NCI-H1436 treated with DMSO at 0.1 percent for 48 hours (cell line): ENCODE data around the gene SYPL1.

ENCODE experiments used
- DNase-seq: peaks from one replicate; lab custom pipeline; 2025; lab: John Stamatoyannopoulos, UW

Gene SYPL1

DNA sequence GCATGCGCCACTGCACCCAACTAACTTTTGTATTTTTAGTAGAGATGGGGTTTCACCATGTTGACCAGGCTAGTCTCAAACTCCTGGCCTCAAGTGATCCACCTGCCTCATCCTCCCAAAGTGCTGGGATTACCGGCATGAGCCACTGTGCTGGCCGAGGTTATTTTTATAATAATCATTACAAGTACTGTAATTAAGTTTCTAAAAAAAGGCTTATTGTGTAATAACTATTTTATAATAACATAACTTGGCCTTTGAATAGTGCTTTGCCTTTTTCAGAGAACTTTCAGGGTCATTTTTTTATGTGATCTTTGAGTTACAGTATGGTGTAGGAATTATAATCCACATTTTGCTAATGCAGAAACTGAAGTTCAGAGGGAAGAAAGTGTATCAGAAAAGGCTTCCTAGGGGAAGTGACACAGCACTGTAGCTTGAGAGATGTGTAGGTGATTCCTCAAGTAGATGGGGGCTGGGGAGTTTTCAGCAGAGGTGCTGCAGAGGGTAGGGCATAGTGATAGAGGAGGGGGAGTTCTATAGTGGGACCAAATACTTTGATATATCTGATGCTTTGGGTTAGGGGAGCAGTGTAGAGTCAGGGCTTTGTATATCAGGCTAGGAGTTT is 9.2 kb upstream of the SYPL1 start:
- DNase-seq, result no peak

- DNase-seq, result no peak
Observed at GRCh38 chr7:106120500-106120899, 8.4 kb upstream of the SYPL1 start.

DNA sequence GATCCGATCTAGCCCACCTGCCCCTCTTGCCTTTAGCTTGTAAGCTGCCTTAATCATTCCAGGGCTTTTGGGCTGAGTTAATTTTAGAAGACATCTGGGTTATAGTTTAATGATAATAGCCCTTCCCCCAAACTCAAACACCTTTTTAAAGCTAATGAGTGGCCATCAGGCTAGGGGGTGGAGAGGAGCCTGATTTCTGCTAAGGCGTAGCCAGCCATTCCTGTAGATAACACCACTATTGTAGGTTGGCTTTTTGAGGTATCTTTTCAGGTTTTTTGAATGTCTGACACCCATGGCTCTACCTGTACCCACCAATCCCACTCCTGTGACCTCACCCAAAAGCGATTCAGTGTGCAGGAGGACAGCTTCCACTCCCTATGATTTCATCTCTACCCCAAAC is 7.6 kb upstream of the SYPL1 start:
- no peak for DNase-seq

DNA sequence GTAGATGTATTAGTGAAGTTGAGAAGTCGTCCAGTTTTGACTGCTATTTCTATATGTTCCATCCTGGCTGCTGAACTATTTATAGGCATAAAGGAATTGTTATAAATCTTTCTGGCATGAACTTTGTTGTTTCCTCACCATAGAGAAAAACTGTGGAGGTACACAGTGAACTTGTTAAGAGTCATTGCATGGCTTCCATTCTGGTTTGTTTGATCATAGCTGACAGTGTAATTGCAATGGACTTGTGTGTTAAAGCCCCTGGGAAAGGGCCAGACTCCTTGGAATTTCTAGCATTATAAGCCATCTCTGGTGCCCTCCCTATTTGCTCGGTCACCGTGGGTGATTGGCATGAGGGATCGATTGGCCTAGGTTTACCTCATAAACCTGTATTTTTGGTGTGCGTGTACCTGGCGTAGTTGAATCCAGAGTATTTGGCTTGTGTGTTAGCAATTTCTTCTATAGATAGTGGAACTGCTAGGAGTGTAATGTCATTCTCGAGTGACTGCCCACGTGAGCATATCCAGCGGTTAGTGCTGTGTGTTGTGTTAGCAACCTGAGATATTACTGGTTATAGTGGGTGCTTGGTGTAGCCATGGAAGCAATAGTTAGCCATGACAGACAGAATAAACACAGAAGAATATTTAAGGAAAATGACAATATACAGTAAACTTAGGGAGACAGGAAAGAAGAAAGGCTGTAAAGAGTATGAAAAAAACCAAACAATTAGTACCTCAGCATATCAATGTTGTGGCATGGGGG is 5.9 kb upstream of the SYPL1 start:
- DNase-seq, result no peak

DNA sequence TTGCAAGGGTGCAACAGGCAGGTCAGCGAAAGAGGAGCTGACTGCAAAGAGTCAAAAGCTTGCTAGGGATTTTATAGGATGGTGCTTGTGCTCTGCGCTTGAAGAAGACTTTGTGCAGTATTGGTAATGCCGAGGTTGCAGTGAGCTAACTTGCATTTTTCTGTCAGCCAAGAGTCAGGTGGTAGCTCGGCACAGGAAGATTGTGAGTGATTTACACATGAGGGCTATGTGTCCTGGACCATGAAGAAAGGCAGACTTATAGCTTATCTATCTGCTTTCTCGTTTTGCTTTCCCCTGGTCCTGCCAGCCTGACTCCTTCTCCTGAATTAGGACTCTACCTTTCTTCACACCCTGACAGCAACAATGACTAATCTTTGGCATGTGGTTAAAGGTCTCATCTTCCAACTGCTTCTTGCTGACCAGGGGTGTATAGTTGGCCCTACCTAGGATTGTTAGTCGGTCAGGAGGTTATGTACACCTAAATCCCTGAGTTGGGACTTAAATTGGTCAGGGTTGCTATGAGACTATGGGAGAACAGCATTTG is 4.1 kb upstream of the SYPL1 start:
- no peak for DNase-seq

GRCh38 chr7:106114716-106115383 is 2.7 kb upstream of the SYPL1 start:
- no peak for DNase-seq

DNA sequence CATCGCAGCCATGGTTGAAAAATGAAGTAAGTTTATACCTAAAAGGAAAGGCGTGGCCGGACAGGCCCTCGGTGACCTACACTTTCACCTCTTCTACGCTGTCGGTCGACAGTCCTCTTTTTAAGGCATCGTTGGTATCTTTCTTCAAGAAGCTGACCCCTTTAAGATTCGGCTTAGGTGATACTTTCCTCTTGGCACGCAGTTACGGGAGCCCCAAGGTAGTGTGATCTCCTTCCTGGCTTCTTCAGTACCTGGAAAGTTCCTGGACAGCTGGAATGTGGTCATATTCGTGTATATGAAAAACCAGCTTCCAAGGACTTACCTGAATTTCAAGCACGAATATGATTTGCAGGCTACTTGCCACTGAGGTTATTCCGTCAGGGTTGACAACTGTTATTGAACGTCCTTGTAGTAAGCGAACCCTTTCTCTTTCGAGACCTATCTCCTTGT is 885 bp upstream of the SYPL1 start:
- no peak for DNase-seq

- DNase-seq, result no peak
Observed at GRCh38 chr7:106111655-106112117, 426 bp downstream of the SYPL1 start.

DNA sequence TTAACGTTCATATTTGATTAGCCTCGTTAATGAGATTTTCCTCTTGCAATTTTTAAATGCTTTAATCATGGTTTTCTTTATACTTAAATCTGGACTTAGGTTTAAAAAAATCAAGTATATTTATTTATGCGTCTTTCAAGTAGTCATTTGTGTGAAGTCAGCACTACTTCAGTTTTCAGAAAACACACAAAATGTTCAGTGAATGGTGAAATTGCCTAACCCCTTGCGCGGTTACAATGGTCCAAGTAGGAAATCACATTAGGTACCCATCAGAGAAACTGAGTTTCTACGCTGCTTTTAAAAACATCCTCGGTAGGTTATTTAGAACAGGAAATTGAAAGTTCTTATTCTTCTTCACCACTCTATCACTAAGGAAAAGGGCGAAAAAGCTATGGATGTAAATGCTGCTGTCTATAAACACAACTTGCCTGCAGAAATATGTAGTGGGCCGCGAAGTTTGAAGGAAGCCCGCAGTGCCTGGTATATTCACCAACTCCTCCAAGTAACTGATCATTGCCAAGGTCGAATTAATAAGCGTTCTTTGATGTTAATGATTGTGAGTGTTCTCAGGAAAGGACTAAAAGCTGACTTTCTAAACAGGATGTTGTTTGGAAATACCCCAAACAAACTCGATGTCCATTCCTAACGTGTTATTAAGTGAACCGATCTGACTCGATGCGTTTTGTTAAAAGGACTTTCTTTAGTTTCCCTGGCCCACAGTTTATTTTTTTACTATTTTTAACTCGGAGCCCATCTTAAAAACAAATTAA is 1.0 kb downstream of the SYPL1 start:
- DNase-seq, result no peak

DNA sequence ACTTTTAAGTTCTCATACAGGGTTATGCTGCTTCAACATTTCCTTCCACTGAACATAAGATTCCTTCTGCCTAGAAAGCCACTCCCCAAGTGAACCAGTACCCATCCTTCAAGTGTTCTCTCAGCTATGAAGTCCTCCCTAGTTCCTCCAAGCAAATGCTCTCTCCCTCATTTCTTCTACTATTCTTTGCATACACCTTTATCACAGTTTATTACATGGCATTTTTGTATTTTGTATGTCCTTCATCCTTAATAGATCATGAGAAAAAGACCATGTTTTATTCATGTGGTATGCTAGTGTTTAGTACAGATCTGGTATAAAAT is 1.9 kb downstream of the SYPL1 start:
- DNase-seq, result no peak

GRCh38 chr7:106109521-106110237 is 2.4 kb downstream of the SYPL1 start:
- no peak for DNase-seq

DNA sequence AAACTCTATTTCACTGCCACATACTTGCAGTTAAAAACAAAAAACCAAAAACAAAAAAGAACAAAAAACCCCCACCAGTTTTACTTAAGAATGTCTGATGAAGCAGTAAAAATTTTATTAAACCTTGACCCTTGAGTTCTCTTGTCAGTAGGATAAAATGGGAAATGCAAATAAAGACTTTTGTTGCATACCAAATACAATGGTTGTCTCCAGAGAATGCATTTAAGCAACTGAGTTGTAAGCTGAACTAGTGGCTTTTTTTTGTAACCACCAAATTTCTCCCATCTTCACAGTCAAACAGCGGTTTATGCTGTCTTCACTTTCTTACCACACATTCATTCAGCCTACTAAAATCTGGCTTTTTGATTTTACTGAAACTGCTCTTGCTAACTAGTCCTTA is 3.1 kb downstream of the SYPL1 start:
- no peak for DNase-seq

DNA sequence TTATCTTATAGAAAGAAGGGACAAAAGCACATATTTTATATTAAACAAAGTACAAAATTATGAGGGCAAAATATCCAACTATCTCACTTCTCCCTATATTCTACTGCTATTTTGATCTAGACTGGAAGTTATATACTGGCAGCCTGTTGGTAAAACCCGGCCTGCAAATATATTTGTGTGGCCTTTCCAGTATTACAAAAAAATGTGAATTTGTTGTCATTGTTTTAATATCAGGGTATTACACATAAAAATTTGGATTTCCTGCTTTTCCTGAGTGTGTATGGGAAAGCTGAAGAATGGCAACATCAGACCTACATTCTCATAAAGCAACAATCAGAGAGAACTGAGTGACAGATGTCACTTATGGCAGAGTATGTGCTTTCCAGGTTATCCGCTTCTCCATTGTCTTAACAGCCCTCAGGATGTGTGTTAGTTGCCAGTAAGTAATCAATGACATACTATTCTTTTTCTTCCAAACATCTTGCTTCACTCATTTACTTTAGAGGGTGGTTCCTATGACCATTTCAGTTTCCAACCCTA is 7.3 kb downstream of the SYPL1 start:
- no peak for DNase-seq

GRCh38 chr7:106102387-106102966 is 9.6 kb downstream of the SYPL1 start:
- no peak for DNase-seq

DNA sequence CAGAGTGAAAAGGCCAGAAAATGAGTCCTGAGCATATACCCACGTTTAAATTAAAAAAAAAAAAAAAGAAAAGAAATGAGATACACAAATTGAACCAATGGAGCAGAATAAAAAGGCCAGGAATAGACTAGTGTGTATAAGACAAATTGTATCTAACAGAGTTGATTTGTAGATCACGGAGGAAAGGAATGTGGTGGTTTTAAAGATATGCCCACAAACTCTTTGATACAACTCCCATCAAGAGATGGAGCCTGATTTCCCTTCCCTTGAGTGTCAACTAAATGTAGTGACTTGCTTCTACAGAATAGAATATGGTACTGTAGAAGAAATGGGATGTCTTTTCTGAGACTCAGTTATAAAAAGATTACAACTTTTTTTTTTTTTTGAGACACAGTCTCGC is 10.4 kb downstream of the SYPL1 start:
- no peak for DNase-seq

- no peak for DNase-seq
Observed at GRCh38 chr7:106100863-106101629, 11.1 kb downstream of the SYPL1 start.

DNA sequence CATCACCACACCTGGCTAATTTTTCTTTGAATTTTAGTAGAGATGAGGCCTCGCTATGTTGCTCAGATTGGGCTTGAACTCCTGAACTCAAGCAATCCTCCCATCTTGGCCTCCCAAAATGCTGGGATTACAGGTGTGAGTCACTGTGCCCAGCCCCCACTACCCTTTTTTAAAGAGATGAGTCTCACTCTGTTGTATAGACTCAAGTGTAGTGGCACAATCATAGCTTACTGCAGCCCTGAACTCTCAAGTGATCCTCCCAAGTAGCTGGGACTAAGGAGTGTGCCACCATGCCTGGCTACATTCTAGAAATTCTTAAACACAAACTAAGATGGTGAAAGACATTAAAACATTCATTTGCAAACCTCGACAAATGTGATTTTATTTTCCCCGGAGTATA is 12.6 kb downstream of the SYPL1 start:
- no peak for DNase-seq

DNA sequence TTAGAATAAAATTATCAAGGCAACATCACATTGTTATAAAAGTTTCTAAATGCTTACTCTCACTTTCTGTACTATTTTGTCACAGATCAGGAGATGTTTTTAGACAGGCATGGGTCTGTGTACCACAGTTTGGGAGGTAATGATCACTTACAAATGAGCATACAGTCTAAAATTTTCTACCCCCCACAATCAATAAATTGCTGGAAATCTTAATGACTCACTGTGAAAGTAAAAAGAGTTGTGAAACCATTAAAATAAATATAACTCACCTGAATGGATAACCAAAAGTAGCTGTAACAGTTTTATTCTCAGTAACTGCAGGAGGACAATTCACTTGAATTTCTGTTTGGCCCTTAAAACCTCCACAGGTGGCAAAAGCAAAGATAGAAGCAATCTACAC is 13.2 kb downstream of the SYPL1 start:
- DNase-seq, result no peak

GRCh38 chr7:106095634-106096033 is 16.5 kb downstream of the SYPL1 start:
- no peak for DNase-seq

- DNase-seq, result no peak
Observed at GRCh38 chr7:106094780-106095179, 17.3 kb downstream of the SYPL1 start.
